ENCODE data around the gene CD40. TPM values are rescaled to one million over a fixed set of nuclear protein-coding genes. Genes with fewer than 3 reads are reported as not detected.

Gene CD40
- polyA plus RNA-seq, 3 donors = 14.4 to 26.1 (median 18.8) TPM

DNA sequence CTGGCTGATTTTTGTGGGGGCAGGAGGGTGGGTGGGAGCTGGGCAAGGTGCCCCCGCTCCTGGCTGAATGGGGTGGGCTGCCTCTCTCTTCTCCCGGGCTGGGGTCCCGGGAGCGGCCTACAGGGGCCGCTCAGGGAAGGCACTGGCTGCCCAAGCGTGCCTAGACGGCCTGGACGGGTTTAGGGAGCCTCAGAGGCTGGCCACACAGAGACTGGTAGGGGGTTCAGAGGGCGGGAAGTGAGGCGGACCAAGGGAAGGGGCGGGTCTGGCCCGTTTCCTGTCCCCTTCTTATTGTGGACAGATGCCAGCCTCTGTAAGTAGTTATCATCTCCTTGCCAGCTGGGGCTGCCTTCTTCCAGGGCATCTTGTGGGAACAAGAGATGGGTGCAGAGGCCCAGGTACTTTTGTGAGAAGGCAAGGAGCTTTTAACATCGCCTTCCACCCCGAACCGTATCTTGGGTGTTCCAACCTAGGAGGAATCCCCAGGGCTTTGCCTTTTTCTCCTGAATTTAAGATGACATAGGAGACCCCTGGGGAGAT lies 437 bp downstream of the CD40 start:
- Histone ChIP-seq H3K79me2 (ENCODE audit: insufficient read depth, low read length) (no peaks in the 10 kb centered on the region), H2AFZ (ENCODE audit: insufficient read depth, low read depth, low read length, poor library complexity, severe bottlenecking) (peak overlapping the region; percentile 78), H3K4me3 (replicated peaks in 1 of 3; ENCODE audit: low read depth in 2 of 3, low read length in 3 of 3) (peak overlapping the region; percentile 39 to 92 (median 60)), H3K9ac (ENCODE audit: insufficient read depth, low read length, poor library complexity, severe bottlenecking) (peak overlapping the region; percentile 68), H3K9me3 (replicated peaks in 1 of 2; ENCODE audit: control insufficient read depth in 1 of 2, insufficient read depth in 1 of 2, low read length in 2 of 2) (no peaks in the 10 kb centered on the region), H3K4me2 (replicated peaks; ENCODE audit: extremely low read depth, low read length, poor library complexity, severe bottlenecking) (peak overlapping the region; percentile 95), H3K4me1 (ENCODE audit: control insufficient read depth in 1 of 2, insufficient read depth in 2 of 2, low read length in 2 of 2) (peaks cover 33 to 47% of the 10 kb centered on the region in 2 donors), H3K27me3 (ENCODE audit: control insufficient read depth in 2 of 2, insufficient read depth in 2 of 2, low read length in 2 of 2) (peaks cover 2 to 18% of the 10 kb centered on the region in 2 donors), H3K27ac (ENCODE audit: low read depth in 1 of 2, low read length in 2 of 2) (peak overlapping the region; percentile 75 to 82), H3K36me3 (replicated peaks in 1 of 2; ENCODE audit: control insufficient read depth in 1 of 2, insufficient read depth in 2 of 2, low read length in 2 of 2) (peaks cover 0 to 19% of the 10 kb centered on the region in 2 donors), H4K20me1 (ENCODE audit: insufficient read depth, low read length) (peaks cover 31% of the 10 kb centered on the region)
- DNase-seq = peak in 1 of 3 donors; percentile 20
- Mint-ChIP-seq H3K27ac (peak overlapping the region in 6 of 7 donors; percentile 3 to 96 (median 87)), H3K9me3 (peaks cover 0 to 2% (median 0%) of the 10 kb centered on the region in 7 donors), H3K36me3 (peaks cover 12 to 23% of the 10 kb centered on the region in 2 donors), H3K4me1 (peaks cover 48% of the 10 kb centered on the region), H3K4me3 (peak overlapping the region; percentile 96 to 99), H3K27me3 (ENCODE audit: low read depth in 3 of 3) (peaks cover 20 to 25% (median 21%) of the 10 kb centered on the region in 3 donors)
- TF ChIP-seq, protein P1, sequence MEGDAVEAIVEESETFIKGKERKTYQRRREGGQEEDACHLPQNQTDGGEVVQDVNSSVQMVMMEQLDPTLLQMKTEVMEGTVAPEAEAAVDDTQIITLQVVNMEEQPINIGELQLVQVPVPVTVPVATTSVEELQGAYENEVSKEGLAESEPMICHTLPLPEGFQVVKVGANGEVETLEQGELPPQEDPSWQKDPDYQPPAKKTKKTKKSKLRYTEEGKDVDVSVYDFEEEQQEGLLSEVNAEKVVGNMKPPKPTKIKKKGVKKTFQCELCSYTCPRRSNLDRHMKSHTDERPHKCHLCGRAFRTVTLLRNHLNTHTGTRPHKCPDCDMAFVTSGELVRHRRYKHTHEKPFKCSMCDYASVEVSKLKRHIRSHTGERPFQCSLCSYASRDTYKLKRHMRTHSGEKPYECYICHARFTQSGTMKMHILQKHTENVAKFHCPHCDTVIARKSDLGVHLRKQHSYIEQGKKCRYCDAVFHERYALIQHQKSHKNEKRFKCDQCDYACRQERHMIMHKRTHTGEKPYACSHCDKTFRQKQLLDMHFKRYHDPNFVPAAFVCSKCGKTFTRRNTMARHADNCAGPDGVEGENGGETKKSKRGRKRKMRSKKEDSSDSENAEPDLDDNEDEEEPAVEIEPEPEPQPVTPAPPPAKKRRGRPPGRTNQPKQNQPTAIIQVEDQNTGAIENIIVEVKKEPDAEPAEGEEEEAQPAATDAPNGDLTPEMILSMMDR (IDR thresholded peaks at IDR 0.05) = no peak
- WGBS (ENCODE audit: insufficient coverage) = 0% methylated on average over 11 of the region's 15 CpGs
- intact Hi-C loops (cut with micrococcal nuclease) = loop anchor here in 1 of 2 donors (10.0 kb wide), 1 partner anchor 324 kb away; the partner anchor contains the start of genes DNTTIP1 and WFDC3

DNA sequence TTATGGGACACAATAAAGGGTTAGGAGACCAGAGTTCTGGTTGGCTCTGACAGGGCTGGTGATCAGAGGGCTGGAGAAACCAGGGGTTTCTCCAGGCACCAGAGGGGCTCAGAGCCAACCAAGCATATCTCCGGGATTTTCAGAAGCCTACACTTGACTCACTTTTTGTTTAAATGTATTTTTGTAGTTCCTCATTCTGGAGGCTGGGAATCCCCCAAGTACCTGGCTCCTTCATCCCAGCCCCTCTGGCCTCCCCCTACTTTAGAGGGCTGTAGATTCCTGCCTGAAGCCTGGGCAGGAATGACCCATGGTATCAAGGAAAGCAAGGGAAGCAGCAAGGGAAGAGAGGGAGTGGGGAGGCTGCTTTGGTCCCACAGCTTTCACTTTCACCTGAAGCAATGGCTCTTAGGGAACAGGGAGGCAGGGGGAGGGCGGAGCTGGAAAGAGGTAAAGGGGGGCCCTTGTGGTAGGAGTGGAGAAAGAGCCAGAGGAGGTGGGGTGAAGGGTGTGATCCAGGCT lies 973 bp downstream of the CD40 start:
- peaks cover 33 to 47% of the 10 kb centered on the region in 2 donors for H3K4me1 ChIP-seq (ENCODE audit: control insufficient read depth in 1 of 2, insufficient read depth in 2 of 2, low read length in 2 of 2)
- WGBS (ENCODE audit: insufficient coverage) = 83% methylated on average over 1 of the region's 2 CpGs
- intact Hi-C loops (cut with micrococcal nuclease) = loop anchor here in 1 of 2 donors (10.0 kb wide), 1 partner anchor 324 kb away; the partner anchor contains the start of genes DNTTIP1 and WFDC3
- peak overlapping the region; percentile 39 to 92 (median 60) for H3K4me3 ChIP-seq (replicated peaks in 1 of 3; ENCODE audit: low read depth in 2 of 3, low read length in 3 of 3)
- Mint-ChIP-seq H3K4me3 (peak overlapping the region; percentile 96 to 99), H3K36me3 (peaks cover 18 to 26% of the 10 kb centered on the region in 2 donors), H3K4me1 (peaks cover 48% of the 10 kb centered on the region), H3K27me3 (ENCODE audit: low read depth in 3 of 3) (peaks cover 18 to 24% (median 21%) of the 10 kb centered on the region in 3 donors), H3K27ac (peak overlapping the region in 6 of 7 donors; percentile 3 to 83 (median 58)), H3K9me3 (peaks cover 0 to 3% (median 0%) of the 10 kb centered on the region in 7 donors)
- H3K36me3 ChIP-seq (replicated peaks in 1 of 2; ENCODE audit: control insufficient read depth in 1 of 2, insufficient read depth in 2 of 2, low read length in 2 of 2) = peaks cover 0 to 24% of the 10 kb centered on the region in 2 donors
- H3K27me3 ChIP-seq (ENCODE audit: control insufficient read depth in 2 of 2, insufficient read depth in 2 of 2, low read length in 2 of 2) = peaks cover 2 to 18% of the 10 kb centered on the region in 2 donors
- peak overlapping the region; percentile 95 for H3K4me2 ChIP-seq (replicated peaks; ENCODE audit: extremely low read depth, low read length, poor library complexity, severe bottlenecking)
- H3K9ac ChIP-seq (ENCODE audit: insufficient read depth, low read length, poor library complexity, severe bottlenecking) = peak overlapping the region; percentile 68
- DNase-seq = peak in 2 of 3 donors; percentile 18 to 79
- no peak overlapping the region for H2AFZ ChIP-seq (ENCODE audit: insufficient read depth, low read depth, low read length, poor library complexity, severe bottlenecking)
- H3K27ac ChIP-seq (ENCODE audit: low read depth in 1 of 2, low read length in 2 of 2) = peak overlapping the region in 1 of 2 donors; percentile 14
- TF ChIP-seq, protein P1 (IDR thresholded peaks at IDR 0.05) = no peak
- no peaks in the 10 kb centered on the region for H3K9me3 ChIP-seq (replicated peaks in 1 of 2; ENCODE audit: control insufficient read depth in 1 of 2, insufficient read depth in 1 of 2, low read length in 2 of 2)
- H3K79me2 ChIP-seq (ENCODE audit: insufficient read depth, low read length) = no peaks in the 10 kb centered on the region
- peaks cover 31% of the 10 kb centered on the region for H4K20me1 ChIP-seq (ENCODE audit: insufficient read depth, low read length)

Measured in CD14-positive monocyte (primary cell).